Peyer's patch (tissue), 4 donors: Measurements from ENCODE around the gene ZBTB46. TPM values are rescaled to one million over a fixed set of nuclear protein-coding genes. Genes with fewer than 3 reads are reported as not detected.

Experiments used
- DNase-seq, 3 donors: peaks; one replicate each; pipeline ENCODE4 v3.0.0-alpha.2; 2017 to 2019
- H3K27ac ChIP-seq, 4 donors: fragments of 200-600 bp; sonication (generic); one replicate each; pipeline ENCODE4 v1.5.1; 2016 to 2019
- H3K27me3 ChIP-seq, 2 donors: fragments of 200-600 bp; sonication (generic); one replicate each; pipeline ENCODE4 v1.5.1; 2019
- H3K36me3 ChIP-seq, 3 donors: fragments of 200-600 bp; sonication (generic); one replicate each; pipeline ENCODE4 v1.5.1; 2016 to 2019
- H3K4me1 ChIP-seq, 4 donors: fragments of 200-600 bp; sonication (generic); one replicate each; pipeline ENCODE4 v1.5.1; 2016 to 2019
- H3K4me3 ChIP-seq, 4 donors: fragments of 200-600 bp; sonication (generic); 1 replicate in 3 of 4; 2 replicates in 1 of 4; pipeline ENCODE4 v1.5.1; 2016 to 2019; ENCODE audit warnings: mild to moderate bottlenecking in 1 of 4
- H3K9me3 ChIP-seq, 4 donors: fragments of 200-600 bp; sonication (generic); one replicate each; pipeline ENCODE4 v1.5.1; 2016 to 2019; ENCODE audit warnings: mild to moderate bottlenecking in 1 of 4
- POLR2A ChIP-seq, 2 donors: fragments of 450-650 bp; IDR thresholded peaks; one replicate each; pipeline ENCODE4 v1.5.1; 2017; ENCODE audit warnings: antibody characterized with exemption in 2 of 2, mild to moderate bottlenecking in 2 of 2, moderate library complexity in 2 of 2
- total RNA-seq, 4 donors: library from RNA; depleted of rRNA; stranded (reverse); fragments of >200 nt; gene quantifications; one replicate each; pipeline ENCODE4 v1.1.0, GENCODE V29; 2016
- TF ChIP-seq, protein P1 (sequence below), 6 experiments: fragments of 450-650 bp in 4 of 6; fragments of 200-600 bp in 2 of 6; sonication (generic) in 1 of 6; IDR thresholded peaks; one replicate each; pipeline ENCODE4 v1.5.1; 2017 to 2019; ENCODE audit warnings: antibody characterized with exemption in 6 of 6, mild to moderate bottlenecking in 3 of 6, moderate library complexity in 1 of 6

Gene ZBTB46
- total RNA-seq, 4 donors from 2014 or later = 1.9 to 33.0 (median 4.4) TPM

GRCh38 chr20:63843778-63844177, 12.7 kb upstream of the ZBTB46 start:
- DNase-seq = no peak
- TF ChIP-seq POLR2A (IDR thresholded peaks at IDR 0.05) = no peak
- TF ChIP-seq, protein P1, sequence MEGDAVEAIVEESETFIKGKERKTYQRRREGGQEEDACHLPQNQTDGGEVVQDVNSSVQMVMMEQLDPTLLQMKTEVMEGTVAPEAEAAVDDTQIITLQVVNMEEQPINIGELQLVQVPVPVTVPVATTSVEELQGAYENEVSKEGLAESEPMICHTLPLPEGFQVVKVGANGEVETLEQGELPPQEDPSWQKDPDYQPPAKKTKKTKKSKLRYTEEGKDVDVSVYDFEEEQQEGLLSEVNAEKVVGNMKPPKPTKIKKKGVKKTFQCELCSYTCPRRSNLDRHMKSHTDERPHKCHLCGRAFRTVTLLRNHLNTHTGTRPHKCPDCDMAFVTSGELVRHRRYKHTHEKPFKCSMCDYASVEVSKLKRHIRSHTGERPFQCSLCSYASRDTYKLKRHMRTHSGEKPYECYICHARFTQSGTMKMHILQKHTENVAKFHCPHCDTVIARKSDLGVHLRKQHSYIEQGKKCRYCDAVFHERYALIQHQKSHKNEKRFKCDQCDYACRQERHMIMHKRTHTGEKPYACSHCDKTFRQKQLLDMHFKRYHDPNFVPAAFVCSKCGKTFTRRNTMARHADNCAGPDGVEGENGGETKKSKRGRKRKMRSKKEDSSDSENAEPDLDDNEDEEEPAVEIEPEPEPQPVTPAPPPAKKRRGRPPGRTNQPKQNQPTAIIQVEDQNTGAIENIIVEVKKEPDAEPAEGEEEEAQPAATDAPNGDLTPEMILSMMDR (IDR thresholded peaks at IDR 0.05) = no peak
- no peak overlapping the region for H3K27ac ChIP-seq
- H3K4me3 ChIP-seq = no peak overlapping the region
- H3K36me3 ChIP-seq = no peaks in the 10 kb centered on the region
- H3K4me1 ChIP-seq = peaks cover 0 to 20% (median 0%) of the 10 kb centered on the region in 4 donors
- peaks cover 0 to 3% of the 10 kb centered on the region in 2 donors for H3K27me3 ChIP-seq
- H3K9me3 ChIP-seq = no peaks in the 10 kb centered on the region

DNA sequence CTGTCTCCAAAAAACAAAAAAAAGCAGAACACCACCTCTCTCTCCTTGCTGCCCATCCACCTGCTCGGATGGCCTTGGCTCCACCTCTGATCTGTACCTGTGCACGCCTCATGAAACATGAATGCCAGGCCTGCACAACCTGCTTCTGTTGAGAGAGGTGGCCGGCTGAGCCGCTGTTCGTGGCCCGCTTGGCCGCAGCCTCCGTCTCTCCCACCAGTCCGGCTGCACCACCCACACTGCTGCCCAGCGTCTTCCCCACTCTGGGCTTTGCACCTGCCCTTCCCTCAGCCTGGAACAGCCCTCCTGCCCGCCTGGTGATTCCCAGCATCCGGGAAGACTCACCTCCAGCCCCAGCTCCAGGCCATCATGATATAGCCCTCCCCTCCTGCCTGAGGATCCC, 12.2 kb upstream of the ZBTB46 start:
- DNase-seq = no peak
- H3K27me3 ChIP-seq = peaks cover 0 to 3% of the 10 kb centered on the region in 2 donors
- peaks cover 0 to 20% (median 0%) of the 10 kb centered on the region in 4 donors for H3K4me1 ChIP-seq
- H3K36me3 ChIP-seq = no peaks in the 10 kb centered on the region
- H3K27ac ChIP-seq = no peak overlapping the region
- H3K4me3 ChIP-seq = no peak overlapping the region
- TF ChIP-seq, protein P1 (IDR thresholded peaks at IDR 0.05) = no peak
- no peak for TF ChIP-seq POLR2A (IDR thresholded peaks at IDR 0.05)
- no peaks in the 10 kb centered on the region for H3K9me3 ChIP-seq

- Histone ChIP-seq H3K4me3 (no peak overlapping the region), H3K27me3 (peaks cover 0 to 3% of the 10 kb centered on the region in 2 donors), H3K36me3 (no peaks in the 10 kb centered on the region), H3K4me1 (peaks cover 0 to 11% (median 0%) of the 10 kb centered on the region in 4 donors), H3K27ac (no peak overlapping the region), H3K9me3 (no peaks in the 10 kb centered on the region)
- DNase-seq = no peak
- TF ChIP-seq, protein P1 (IDR thresholded peaks at IDR 0.05) = no peak
- no peak for TF ChIP-seq POLR2A (IDR thresholded peaks at IDR 0.05)
These were observed 11.2 kb upstream of the ZBTB46 start for GRCh38 chr20:63842258-63842657.

DNA sequence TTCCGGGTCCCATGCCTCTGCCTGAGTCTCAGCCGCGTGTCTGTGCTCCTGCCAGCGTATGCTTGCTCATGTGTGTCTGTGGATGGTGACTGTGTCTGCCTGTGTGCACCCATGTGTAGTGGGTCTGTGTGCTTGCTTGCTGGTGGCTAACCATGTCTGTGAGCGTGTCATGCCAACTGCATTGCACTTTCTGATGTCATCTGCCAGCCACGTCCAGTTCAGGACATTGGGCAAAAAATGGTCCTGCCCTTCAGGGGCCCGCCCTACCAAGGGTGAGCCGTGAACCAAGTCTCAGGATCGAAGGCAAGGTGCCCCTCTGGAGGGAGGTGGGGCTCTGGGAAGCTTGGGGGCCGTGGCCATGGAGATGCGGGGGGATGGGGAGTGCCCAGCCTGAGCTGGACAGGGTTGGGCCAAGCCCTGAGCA, 9.4 kb upstream of the ZBTB46 start:
- no peak overlapping the region for H3K4me3 ChIP-seq
- TF ChIP-seq, protein P1 (IDR thresholded peaks at IDR 0.05) = no peak
- TF ChIP-seq POLR2A (IDR thresholded peaks at IDR 0.05) = no peak
- no peaks in the 10 kb centered on the region for H3K27me3 ChIP-seq
- H3K36me3 ChIP-seq = no peaks in the 10 kb centered on the region
- no peak for DNase-seq
- no peaks in the 10 kb centered on the region for H3K9me3 ChIP-seq
- peaks cover 0 to under 1% (median 0%) of the 10 kb centered on the region in 4 donors for H3K4me1 ChIP-seq
- no peak overlapping the region for H3K27ac ChIP-seq

DNA sequence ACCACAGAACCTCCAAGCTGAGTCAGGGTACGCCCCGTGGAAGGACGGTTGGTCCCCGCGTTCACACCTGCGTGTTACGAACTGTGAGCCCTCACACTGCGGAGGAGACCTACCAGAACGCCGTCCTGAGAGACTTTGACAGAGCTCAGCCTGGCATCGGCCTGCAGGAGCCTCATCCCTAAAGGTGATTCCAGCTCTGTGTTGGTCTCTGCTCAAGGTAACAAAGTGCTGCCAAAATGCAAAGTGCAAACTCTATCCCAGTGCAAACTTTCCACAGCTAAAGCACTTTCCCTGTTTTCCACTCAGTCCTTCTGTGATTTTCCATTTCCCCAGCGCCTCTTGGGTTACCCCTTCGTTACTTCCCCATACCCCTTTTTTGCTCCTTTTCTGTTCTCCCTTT, 8.6 kb upstream of the ZBTB46 start:
- H3K27ac ChIP-seq = no peak overlapping the region
- H3K27me3 ChIP-seq = no peaks in the 10 kb centered on the region
- H3K4me3 ChIP-seq = no peak overlapping the region
- H3K4me1 ChIP-seq = peaks cover 0 to 9% (median 0%) of the 10 kb centered on the region in 4 donors
- TF ChIP-seq POLR2A (IDR thresholded peaks at IDR 0.05) = no peak
- TF ChIP-seq, protein P1 (IDR thresholded peaks at IDR 0.05) = no peak
- no peak for DNase-seq
- H3K9me3 ChIP-seq = no peaks in the 10 kb centered on the region
- H3K36me3 ChIP-seq = no peaks in the 10 kb centered on the region

DNA sequence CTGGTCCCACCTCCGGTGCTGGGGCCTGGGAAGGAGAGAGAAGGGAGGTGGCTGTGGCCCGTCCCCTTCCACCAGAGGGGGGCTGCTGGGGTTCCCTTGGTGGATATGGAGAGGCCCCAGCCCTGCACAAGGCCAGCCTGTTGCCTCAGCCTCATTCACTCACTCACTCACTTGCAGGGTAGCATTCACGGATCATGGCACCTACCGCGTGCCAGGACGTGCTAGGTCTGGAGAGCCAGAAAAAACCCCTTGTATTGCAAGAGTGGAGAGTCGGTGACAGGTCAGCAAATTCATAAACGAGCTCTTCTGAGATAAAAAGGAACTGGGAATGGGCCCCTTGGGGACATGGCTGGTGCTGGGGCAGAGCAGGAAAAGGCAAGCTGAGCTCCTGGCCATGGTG, 6.4 kb upstream of the ZBTB46 start:
- H3K4me3 ChIP-seq = no peak overlapping the region
- no peak for DNase-seq
- TF ChIP-seq POLR2A (IDR thresholded peaks at IDR 0.05) = no peak
- TF ChIP-seq, protein P1 (IDR thresholded peaks at IDR 0.05) = no peak
- peaks cover 0 to 19% (median 0%) of the 10 kb centered on the region in 4 donors for H3K4me1 ChIP-seq
- H3K36me3 ChIP-seq = no peaks in the 10 kb centered on the region
- no peaks in the 10 kb centered on the region for H3K9me3 ChIP-seq
- H3K27ac ChIP-seq = no peak overlapping the region
- H3K27me3 ChIP-seq = no peaks in the 10 kb centered on the region
